Lower lobe of right lung (tissue), 2 donors: ENCODE data around the gene MYLK. TPM values are rescaled to one million over a fixed set of nuclear protein-coding genes. Genes with fewer than 3 reads are reported as not detected.
"Not testable (repeated sequence)": the region's sequence is repeated elsewhere in the genome, so short reads cannot be mapped to it uniquely, and the experiment has no call there.

Source experiments
- ATAC-seq, 2 donors: fragments of 200-7000 bp; cut with Tn5 transposase; one replicate each; pipeline ENCODE4 v1.9.1; 2020 to 2022; ENCODE audit warnings: mild to moderate bottlenecking in 2 of 2, moderate library complexity in 2 of 2
- DNase-seq: peaks from one replicate; pipeline ENCODE4 v3.0.0-alpha.2; 2020
- H3K27ac ChIP-seq: fragments of 200-600 bp; one replicate; pipeline ENCODE4 v1.8.0; 2022
- H3K27me3 ChIP-seq: fragments of 200-600 bp; one replicate; pipeline ENCODE4 v1.8.0; 2022; ENCODE audit warnings: low read depth
- H3K36me3 ChIP-seq: fragments of 200-600 bp; one replicate; pipeline ENCODE4 v1.8.0; 2022; ENCODE audit warnings: mild to moderate bottlenecking
- H3K4me1 ChIP-seq: fragments of 200-600 bp; one replicate; pipeline ENCODE4 v1.8.0; 2022
- H3K4me3 ChIP-seq: fragments of 200-600 bp; one replicate; pipeline ENCODE4 v1.8.0; 2022; ENCODE audit warnings: mild to moderate bottlenecking
- H3K9me3 ChIP-seq: fragments of 200-600 bp; one replicate; pipeline ENCODE4 v1.8.0; 2022
- CTCF ChIP-seq: fragments of 200-600 bp; IDR thresholded peaks from one replicate; pipeline ENCODE4 v1.8.0; 2022; ENCODE audit warnings: antibody characterized with exemption, mild to moderate bottlenecking
- intact Hi-C: fragments of 100-400 bp; cut with DNase I; formaldehyde crosslinking; loops from one replicate; pipeline ENCODE4 v1.11.0; 2022
- total RNA-seq: library from RNA; stranded (reverse); fragmentation: NEBNext Ultra II Directional; extraction: Animal tissue kit (Norgen Biotek cat#: 25700); gene quantifications from one replicate; pipeline ENCODE4 v1.2.1, GENCODE V29; 2021
- donor health status: DM: no; HTN: yes; CAD: no; lungs with severe emphysema.

The MYLK gene
- total RNA-seq, 1 donor from 2014 or later = 156 TPM

DNA sequence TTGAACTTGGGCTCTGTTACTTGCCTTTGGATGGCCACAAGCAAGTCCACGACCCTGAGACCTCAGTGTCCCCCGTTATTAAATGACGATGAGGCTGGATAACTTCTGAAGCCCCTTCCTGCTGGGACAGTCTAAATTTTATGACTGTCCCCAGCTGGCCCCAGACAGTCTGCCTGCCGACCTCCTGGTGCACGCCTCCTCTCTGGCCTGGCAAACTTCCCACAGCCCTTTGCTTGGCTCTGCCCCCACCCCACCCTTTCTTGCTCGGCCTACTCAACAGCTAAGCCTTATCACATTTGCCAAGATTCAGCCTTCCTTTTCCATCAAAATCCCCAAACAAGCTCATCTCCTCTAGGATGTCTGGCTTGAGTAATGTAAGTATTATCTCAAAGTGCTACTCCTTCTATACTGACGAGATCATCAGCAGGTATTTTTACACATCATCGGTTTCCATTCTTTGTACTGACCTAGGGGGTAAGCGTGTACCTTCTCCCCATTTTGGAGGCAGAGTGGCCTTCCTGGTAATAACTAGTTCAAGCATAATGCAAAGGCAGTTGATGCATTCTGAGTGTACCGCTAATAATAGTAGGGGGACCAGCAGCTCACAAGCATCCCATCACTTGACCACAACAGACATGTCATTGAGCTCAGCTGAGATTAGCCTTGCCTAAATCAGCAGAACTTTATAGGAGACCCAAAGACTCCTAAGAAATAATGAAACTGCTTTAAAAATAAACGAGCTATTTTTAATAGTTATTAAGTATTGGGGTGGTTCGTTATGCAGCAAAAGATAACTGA, 178.4 kb downstream of the MYLK start:
- Histone ChIP-seq H3K4me1 (peaks cover 19% of the 10 kb centered on the region), H3K27ac (no peak overlapping the region), H3K27me3 (no peaks in the 10 kb centered on the region), H3K9me3 (no peaks in the 10 kb centered on the region), H3K36me3 (no peaks in the 10 kb centered on the region), H3K4me3 (no peak overlapping the region)
- TF ChIP-seq CTCF = no peak
- no peak for ATAC-seq
- DNase-seq = no peak
- intact Hi-C loops = loop anchor here (10.0 kb wide), 1 partner anchor 51 kb away; no protein-coding TSS in a partner anchor

GRCh38 chr3:123703663-123704062, 180.5 kb downstream of the MYLK start:
- not testable (repeated sequence) for H3K4me3 ChIP-seq, H3K36me3 ChIP-seq, H3K27me3 ChIP-seq, ATAC-seq, H3K9me3 ChIP-seq, DNase-seq, H3K27ac ChIP-seq
- intact Hi-C loops = loop anchor here (10.0 kb wide), 1 partner anchor 49 kb away; no protein-coding TSS in a partner anchor
- peaks cover 19% of the 10 kb centered on the region for H3K4me1 ChIP-seq

GRCh38 chr3:123702720-123703119, 181.4 kb downstream of the MYLK start:
- no peak overlapping the region for H3K27ac ChIP-seq
- H3K27me3 ChIP-seq = no peaks in the 10 kb centered on the region
- no peaks in the 10 kb centered on the region for H3K9me3 ChIP-seq
- DNase-seq = no peak
- intact Hi-C loops = loop anchor here (10.0 kb wide), 1 partner anchor 48 kb away; no protein-coding TSS in a partner anchor
- no peaks in the 10 kb centered on the region for H3K36me3 ChIP-seq
- no peak for TF ChIP-seq CTCF
- H3K4me1 ChIP-seq = peaks cover 19% of the 10 kb centered on the region
- no peak overlapping the region for H3K4me3 ChIP-seq
- ATAC-seq = no peak

- not testable (repeated sequence) for H3K36me3 ChIP-seq, H3K9me3 ChIP-seq, H3K27me3 ChIP-seq
- peak; percentile 55 for TF ChIP-seq CTCF
- peak; percentile 79 to 86 for ATAC-seq
- Histone ChIP-seq H3K27ac (peak overlapping the region; percentile 41), H3K4me1 (peaks cover 20% of the 10 kb centered on the region), H3K4me3 (peak overlapping the region; percentile 37)
- intact Hi-C loops = loop anchor here (10.0 kb wide), 1 partner anchor 47 kb away; no protein-coding TSS in a partner anchor
- peak; percentile 69 for DNase-seq
Observed at GRCh38 chr3:123702057-123702456, 182.1 kb downstream of the MYLK start.

DNA sequence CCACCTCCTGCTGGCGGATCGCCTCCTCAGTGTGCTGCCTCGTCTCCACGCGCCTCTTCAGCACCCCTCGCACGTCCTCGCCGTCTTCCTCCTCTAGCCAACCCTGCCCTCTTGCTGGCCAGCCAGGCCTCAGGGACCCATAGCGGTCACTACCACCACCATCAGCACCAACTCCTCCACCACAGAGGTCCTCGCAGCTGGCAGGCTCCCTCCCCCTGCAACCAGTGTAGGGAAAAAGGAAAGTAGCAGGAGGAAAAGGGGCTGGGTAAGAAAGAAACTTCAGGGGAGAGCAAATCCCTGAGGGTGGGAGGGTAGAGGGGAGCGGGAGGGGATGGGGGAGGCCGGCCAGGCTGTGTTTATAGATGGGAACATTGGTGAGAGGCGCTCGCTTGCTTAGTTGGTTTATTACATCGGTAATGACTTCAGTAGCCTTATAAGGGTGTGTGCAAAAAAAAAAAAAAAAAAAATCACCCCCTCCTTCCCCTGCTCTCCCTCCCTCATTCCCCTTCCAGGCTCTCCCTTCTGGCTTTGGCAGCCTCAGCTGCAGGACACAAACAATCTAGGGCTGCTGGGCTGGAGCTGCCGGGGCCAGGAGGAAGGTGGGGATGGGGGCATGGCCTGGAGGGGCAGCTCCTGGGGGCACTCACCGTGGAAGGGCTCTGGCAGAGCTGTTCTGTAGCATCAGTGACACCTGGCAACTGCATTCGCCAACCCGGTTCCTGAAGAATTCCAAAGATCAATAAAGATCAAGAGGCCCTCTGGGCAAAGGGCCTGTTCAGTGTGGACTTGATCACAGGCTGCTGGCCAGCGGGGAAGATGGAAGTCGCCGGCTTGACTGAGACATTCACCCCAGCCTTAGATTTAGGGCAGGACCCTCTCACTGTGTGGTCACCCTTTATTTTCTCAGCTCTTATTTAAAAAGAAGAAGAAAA, 183.1 kb downstream of the MYLK start:
- TF ChIP-seq CTCF = no peak
- H3K27ac ChIP-seq = peak overlapping the region; percentile 67
- H3K4me1 ChIP-seq = peaks cover 30% of the 10 kb centered on the region
- ATAC-seq = peak; percentile 38 to 42
- no peaks in the 10 kb centered on the region for H3K27me3 ChIP-seq
- no peak for DNase-seq
- no peaks in the 10 kb centered on the region for H3K36me3 ChIP-seq
- peak overlapping the region; percentile 46 for H3K4me3 ChIP-seq
- intact Hi-C loops = loop anchor here (10.0 kb wide), 1 partner anchor 46 kb away; no protein-coding TSS in a partner anchor
- no peaks in the 10 kb centered on the region for H3K9me3 ChIP-seq
